ENCODE measurements around the gene TSKU. TPM values are rescaled to one million over a fixed set of nuclear protein-coding genes. Genes with fewer than 3 reads are reported as not detected.

Gene TSKU
- total RNA-seq, 6 experiments from 2014 or later, result 8.3 to 11.0 (median 10.1) TPM

DNA sequence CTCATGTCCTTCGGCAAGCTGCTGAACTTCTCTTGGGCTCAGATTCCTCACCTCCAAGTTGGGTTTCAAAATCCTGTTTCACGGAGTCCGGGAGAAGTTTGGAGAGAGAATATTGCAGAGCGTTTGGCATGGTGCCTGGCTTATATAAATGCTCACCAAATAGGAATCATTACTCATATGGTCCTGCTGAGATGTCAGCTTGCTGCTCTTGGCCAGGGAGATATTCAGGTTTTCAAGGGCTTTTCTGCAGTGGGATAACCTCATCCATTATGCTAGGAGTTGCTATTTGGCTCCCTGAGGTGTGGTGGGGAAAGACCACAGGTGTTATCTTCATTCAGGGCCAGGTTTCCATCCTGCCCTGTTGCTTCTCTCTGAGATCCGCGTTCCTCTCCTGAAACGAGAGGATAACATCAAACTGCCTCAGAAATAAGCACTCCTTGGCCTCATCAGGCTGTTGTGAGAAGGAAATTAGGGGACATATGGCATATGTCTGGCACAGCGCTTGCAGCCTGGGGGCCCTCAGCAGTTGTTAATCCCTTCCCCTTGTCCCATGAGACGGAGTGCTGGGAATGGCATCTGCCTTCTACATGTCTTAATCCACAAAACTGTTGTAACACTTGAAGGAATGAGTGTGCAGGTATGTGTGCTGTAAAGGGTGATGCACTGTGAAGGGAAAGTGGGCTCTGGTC lies 47.6 kb downstream of the TSKU start:
- no peak overlapping the region for H3K4me3 Mint-ChIP-seq
- H3K9me3 Mint-ChIP-seq, result no peaks in the 10 kb centered on the region
- peaks cover 15% of the 10 kb centered on the region for H3K27me3 Mint-ChIP-seq (ENCODE audit: insufficient read depth)
- no peak overlapping the region for H3K27ac Mint-ChIP-seq
- DNase-seq, result peak; percentile 51
- no peaks in the 10 kb centered on the region for H3K36me3 Mint-ChIP-seq (ENCODE audit: low read depth)
- peaks cover 13% of the 10 kb centered on the region for H3K4me1 Mint-ChIP-seq (ENCODE audit: low read depth)
- TF ChIP-seq, protein P1, sequence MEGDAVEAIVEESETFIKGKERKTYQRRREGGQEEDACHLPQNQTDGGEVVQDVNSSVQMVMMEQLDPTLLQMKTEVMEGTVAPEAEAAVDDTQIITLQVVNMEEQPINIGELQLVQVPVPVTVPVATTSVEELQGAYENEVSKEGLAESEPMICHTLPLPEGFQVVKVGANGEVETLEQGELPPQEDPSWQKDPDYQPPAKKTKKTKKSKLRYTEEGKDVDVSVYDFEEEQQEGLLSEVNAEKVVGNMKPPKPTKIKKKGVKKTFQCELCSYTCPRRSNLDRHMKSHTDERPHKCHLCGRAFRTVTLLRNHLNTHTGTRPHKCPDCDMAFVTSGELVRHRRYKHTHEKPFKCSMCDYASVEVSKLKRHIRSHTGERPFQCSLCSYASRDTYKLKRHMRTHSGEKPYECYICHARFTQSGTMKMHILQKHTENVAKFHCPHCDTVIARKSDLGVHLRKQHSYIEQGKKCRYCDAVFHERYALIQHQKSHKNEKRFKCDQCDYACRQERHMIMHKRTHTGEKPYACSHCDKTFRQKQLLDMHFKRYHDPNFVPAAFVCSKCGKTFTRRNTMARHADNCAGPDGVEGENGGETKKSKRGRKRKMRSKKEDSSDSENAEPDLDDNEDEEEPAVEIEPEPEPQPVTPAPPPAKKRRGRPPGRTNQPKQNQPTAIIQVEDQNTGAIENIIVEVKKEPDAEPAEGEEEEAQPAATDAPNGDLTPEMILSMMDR (IDR thresholded peaks at IDR 0.05), result no peak

DNA sequence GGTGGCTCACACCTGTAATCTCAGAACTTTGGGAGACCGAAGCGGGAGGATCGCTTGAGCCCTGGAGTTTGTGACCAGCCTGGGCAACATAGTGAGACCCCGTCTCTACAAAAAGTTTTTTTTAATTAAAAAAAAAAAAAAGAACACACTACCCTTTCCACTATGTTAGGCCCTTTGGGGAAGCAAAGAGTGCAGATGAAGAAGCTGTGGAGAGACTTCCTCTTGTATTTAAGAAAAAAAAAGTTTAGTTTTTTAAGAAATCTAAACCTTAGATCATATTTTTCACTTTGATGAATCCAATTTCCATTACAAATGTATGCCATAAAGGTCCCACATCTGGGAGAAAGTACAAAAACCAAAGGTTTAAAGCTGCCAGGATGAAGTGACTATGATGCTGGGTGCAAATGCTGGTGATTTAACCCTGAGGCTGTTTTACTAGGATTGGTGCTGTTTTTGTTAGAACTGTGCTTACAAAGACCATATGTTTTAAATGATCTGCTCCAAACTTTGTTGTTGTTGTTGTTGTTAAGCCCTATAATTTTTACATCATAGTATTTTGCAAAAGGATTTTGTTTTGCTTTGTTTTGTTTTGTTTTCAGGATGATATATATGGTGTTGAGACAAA lies 48.6 kb downstream of the TSKU start:
- Mint-ChIP-seq H3K36me3 (ENCODE audit: low read depth) (no peaks in the 10 kb centered on the region), H3K4me3 (no peak overlapping the region), H3K9me3 (no peaks in the 10 kb centered on the region), H3K27me3 (ENCODE audit: insufficient read depth) (peaks cover 15% of the 10 kb centered on the region), H3K27ac (no peak overlapping the region), H3K4me1 (ENCODE audit: low read depth) (peaks cover 11% of the 10 kb centered on the region; the same call in 1 of the 2 replicates)
- TF ChIP-seq, protein P1 (IDR thresholded peaks at IDR 0.05), result no peak
- no peak for DNase-seq

DNA sequence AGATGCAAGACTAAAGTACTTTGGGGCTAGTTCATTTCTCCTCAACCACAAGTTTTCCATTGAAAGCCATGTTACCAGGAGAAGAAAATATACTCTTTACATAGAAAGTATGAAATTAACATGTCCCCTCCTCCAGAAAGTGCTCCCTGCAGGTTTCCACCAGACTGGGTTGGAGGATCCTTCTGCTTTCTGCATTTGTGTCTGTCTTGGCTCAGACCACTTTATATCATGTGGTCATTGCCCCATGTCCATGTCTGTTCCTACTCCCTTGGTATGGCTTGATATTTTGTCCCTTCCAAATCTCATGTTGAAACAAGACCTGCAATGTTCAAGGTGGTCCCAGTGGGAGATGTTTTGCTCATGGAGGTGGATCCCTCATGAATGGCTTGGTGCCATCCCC lies 49.2 kb downstream of the TSKU start:
- Mint-ChIP-seq H3K27ac (no peak overlapping the region), H3K9me3 (no peaks in the 10 kb centered on the region), H3K4me1 (ENCODE audit: low read depth) (peaks cover 11% of the 10 kb centered on the region; the same call in 1 of the 2 replicates), H3K27me3 (ENCODE audit: insufficient read depth) (peaks cover 15% of the 10 kb centered on the region), H3K36me3 (ENCODE audit: low read depth) (no peaks in the 10 kb centered on the region), H3K4me3 (no peak overlapping the region)
- DNase-seq, result no peak
- TF ChIP-seq, protein P1 (IDR thresholded peaks at IDR 0.05), result no peak

DNA sequence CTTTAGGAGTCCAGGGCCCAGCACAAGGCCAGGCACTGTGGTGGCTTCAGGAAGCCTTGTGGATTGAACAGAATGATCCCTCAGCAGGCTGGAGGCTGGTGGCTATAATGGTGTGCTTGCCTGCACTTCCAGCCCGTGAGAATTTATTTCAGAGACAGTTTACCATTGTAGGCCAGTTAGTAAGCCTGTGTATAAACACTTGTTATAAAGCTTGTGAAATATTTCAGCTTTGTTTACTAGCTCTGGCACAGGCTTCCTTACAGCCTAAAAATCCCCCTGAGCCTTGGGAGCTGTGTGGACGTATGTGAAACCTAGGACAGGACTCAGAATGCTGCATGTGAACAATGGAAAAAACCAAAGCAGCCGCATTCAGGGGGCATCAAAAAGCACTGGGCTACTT lies 51.0 kb downstream of the TSKU start:
- H3K4me1 Mint-ChIP-seq (ENCODE audit: low read depth), result peaks cover 11% of the 10 kb centered on the region; the same call in 1 of the 2 replicates
- H3K36me3 Mint-ChIP-seq (ENCODE audit: low read depth), result no peaks in the 10 kb centered on the region
- no peak for DNase-seq
- TF ChIP-seq, protein P1 (IDR thresholded peaks at IDR 0.05), result no peak
- peaks cover 24% of the 10 kb centered on the region for H3K27me3 Mint-ChIP-seq (ENCODE audit: insufficient read depth)
- H3K9me3 Mint-ChIP-seq, result no peaks in the 10 kb centered on the region
- no peak overlapping the region for H3K4me3 Mint-ChIP-seq
- H3K27ac Mint-ChIP-seq, result no peak overlapping the region

DNA sequence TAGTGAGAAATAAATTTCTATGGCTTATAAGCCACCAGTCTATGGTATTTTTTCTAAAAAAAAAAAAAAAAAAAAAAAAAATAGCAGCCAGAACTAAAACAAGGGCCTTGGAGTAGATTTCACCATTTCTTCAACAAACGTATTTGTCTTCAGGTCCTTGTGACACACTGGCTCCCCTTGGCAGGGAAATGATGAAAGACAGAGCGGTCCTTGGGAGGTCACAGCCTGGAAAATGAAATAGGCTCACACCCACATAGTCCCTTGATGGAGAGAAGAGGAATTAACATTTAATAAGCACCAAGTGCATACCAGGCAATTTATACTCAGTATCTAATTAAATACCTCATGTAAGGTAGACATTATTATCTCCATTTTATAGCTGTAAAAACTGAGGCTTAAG lies 51.9 kb downstream of the TSKU start:
- no peak for DNase-seq
- TF ChIP-seq, protein P1 (IDR thresholded peaks at IDR 0.05), result no peak
- H3K4me3 Mint-ChIP-seq, result no peak overlapping the region
- no peak overlapping the region for H3K27ac Mint-ChIP-seq
- H3K9me3 Mint-ChIP-seq, result no peaks in the 10 kb centered on the region
- peaks cover 11% of the 10 kb centered on the region; the same call in 1 of the 2 replicates for H3K4me1 Mint-ChIP-seq (ENCODE audit: low read depth)
- H3K36me3 Mint-ChIP-seq (ENCODE audit: low read depth), result no peaks in the 10 kb centered on the region
- peaks cover 32% of the 10 kb centered on the region for H3K27me3 Mint-ChIP-seq (ENCODE audit: insufficient read depth)

Measured in HFFc6 (cell line).